ENCODE results near the gene MBNL1.
"Not testable (repeated sequence)": the region's sequence is repeated elsewhere in the genome, so short reads cannot be mapped to it uniquely, and the experiment has no call there.

Gene MBNL1

DNA sequence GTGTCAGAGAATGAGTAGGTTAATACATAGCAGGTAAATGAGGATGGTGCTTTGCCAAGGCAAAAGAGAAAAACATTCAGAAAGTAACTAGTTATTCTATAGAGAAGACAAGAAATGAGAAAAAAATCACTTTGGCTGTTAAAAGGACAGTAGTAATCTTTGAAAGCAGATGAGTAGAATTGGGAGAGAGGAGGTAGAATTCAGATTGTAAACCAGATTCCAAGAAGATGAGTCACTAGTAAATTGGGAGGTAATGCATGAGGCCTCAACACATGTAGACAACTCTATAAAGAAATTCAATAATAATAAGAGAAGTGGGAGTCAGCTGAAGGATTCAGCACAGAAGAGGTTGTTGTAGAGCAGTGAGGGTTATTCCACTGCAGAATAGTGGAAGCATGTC lies 81.4 kb downstream of the MBNL1 start:
- DNase-seq (ENCODE audit: low read depth) = no peak

- no peak for DNase-seq (ENCODE audit: low read depth)
These were observed 82.0 kb downstream of the MBNL1 start for GRCh38 chr3:152350776-152351175.

DNA sequence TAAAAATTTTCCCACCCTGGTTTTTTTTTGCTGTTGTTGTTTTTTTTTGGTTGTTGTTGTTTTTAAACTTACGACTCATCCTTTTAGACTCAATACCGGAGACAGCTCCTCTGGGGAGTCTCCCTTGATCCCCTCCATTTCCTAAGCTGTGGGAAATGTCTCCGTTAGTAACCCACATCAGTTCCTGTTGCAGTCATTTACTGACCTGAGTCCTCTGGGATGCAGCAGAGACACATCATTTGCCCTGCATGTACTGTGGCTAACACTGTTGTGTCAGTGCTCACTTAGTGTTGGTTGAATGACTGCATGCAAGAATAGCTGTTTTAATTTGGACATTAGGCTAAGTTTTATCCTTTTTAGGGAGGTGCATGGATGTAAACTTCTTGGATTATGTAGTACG lies 83.8 kb downstream of the MBNL1 start:
- no peak for DNase-seq (ENCODE audit: low read depth)

DNA sequence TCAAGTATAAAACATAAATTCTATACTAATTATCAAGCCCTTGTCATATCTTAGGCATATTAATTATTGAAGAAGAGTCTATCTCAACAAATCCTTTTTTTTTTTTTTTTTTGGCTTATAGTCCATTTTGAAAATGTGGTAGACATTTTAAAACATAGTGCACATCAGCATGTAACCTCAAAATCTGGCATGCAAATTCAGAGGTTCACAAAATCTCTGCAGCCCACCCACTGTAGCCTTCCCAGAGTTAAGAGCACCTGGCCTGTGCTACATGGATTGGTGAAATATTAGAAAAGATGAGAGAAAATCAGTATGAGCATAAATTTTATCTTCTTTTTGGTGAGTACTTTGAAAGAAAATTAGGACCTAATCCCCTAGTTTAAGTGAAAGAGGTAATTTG lies 84.8 kb downstream of the MBNL1 start:
- no peak for DNase-seq (ENCODE audit: low read depth)

DNA sequence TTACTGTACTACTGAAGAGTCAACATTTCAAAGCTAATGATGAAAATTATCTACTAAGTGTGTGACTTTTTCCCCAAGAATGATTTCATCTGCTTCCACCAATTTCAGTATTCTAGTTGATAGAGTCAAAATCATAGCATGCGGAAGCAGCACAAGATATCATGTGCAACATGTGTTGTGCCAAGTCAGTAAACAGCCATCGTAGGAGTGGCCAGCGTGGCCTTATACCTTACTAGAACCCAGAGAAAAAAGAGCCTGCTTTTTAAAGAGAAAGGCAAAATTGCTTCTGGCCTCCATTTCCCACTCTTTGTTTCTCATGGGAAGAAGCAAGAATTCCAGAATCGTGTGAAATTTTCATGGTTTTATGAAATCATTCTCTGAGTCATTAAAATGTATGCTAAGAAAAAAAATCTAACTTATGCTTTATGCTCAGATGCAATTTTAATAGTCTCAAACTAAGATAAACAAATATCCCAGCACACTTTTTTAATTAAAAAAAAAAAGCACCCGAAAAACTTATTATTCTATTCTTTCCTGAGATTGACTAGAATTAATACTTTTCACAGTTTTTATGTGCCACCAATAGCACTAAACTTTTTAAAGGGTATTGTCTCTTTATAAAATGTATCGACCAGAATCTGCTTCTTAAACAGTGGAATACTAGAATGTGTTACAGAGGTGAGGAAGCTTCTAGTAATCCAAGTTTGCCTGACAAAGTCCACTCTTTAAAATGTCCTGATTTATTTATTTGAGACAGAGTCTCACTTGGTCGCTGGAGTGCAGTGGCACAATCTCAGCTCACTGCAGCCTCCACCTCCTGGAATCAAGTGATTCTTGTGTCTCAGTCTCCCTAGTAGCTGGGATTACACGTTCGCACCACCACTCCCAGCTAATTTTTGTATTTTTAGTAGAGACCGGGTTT lies 87.3 kb downstream of the MBNL1 start:
- DNase-seq (ENCODE audit: low read depth) = no peak

- DNase-seq (ENCODE audit: low read depth) = no peak
These were observed 88.1 kb downstream of the MBNL1 start for GRCh38 chr3:152356870-152357276.

DNA sequence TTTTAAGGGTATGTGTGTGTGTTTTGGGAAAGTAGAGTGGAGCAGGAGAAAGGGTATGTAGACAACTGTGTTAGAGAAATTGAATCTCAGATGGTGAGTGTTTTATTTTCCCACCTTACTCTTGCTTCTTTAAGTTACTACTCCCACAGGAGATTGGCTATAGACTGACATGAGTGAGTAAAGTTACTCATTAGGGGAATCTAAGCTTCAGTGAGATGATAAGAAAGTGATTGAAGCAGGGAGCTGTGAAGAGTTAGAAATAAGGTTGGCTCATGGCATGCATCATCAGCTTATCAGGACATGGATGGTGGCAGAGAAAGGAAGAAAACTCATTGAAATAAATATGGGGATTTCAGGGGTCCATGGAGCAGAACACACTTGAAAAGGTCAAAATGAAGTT lies 88.9 kb downstream of the MBNL1 start:
- no peak for DNase-seq (ENCODE audit: low read depth)

DNA sequence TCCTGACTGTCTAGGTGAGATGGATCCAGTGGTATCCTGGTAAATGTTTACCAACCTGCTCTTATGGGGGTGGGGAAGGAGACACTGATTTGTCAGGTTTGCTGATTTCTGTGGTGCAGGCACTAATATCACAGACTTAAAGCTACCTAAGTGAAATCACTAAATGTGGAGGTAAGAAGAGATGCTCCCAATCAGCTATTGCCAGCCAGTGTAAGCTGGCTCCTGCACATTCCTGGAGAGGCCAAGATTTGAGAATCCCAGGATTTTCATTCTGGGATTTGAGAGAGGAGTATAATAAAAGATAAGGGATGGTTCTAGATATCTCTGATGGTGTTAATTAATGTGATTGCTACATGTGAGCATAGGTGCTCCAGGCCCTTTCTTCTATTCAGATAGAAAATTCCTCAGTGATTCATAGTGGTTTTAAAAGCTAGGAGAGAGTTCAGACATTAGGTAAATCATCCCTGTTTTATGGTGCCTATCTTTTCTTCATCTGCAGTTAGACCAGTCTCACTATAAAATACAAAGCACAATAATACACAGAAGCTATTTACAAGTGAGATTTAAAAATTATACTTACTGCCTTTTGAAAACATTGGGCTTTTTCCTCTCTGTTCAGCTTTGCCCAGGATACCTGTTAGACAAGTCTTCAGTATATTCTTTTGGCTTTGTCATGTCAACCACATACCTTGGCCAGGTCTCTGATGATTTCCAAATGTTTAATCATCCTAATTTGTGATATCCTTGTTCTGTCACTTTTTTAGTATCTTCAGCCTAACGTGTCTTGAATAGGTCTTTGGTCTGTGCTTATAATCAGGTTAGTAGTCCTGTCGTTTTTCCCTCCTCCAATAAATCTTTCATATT lies 90.9 kb downstream of the MBNL1 start:
- no peak for DNase-seq (ENCODE audit: low read depth)

DNA sequence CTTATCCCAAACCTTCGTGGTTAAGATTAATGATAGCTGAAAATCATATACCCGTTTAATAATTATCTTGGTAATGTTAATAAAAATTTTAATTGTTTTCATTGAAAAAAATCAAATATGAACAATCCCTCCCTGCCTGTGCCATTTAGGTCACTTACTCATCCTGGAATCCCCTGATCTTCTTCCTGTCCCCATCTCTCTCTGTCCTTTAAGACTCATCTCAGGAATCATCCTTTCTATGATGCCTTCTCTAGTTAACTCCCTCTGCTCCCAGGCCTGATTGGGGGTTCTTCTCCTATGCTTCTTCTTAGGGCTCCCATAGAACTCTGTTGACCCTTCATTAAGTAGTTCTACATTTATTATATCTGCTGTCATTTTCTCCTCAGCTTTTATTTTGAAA lies 91.6 kb downstream of the MBNL1 start:
- no peak for DNase-seq (ENCODE audit: low read depth)

DNA sequence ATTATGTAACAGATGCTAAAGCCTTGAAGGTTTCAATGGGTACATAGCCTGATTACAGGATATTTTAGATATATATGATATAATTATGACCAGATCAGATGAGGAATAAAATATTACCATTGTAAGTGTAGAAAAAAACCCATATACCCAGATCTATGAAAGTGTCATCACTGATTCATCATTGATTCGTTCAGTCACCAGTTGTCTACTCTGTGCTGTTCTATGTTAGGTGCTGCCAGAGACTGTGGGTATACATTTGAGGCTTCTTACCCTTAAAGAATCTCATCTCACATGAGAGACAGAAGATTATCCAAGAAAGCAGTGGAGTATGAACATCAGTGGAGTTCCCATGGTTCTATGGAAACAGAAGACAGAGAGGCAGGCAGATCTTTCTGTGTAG lies 92.2 kb downstream of the MBNL1 start:
- DNase-seq (ENCODE audit: low read depth) = no peak

- no peak for DNase-seq (ENCODE audit: low read depth)
These were observed 93.4 kb downstream of the MBNL1 start for GRCh38 chr3:152362086-152362485.

DNA sequence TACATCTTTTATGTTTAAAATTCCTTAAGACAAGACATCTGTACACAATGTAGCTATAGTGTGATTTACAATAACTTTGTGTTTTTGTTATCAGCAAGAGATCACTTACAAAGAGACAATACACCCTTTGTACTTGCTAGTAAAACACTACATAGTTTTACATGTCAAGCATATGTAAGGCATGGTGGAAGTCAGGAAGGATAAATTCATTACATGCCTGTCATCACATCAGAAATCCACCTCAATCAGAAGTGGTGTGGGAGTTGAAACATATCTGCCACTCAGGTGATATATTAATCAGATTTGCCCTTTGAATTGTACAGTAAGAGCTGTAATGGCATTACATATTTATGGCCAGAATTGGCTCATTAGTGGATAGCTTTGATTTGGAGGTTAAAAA lies 95.5 kb downstream of the MBNL1 start:
- DNase-seq (ENCODE audit: low read depth) = no peak

DNA sequence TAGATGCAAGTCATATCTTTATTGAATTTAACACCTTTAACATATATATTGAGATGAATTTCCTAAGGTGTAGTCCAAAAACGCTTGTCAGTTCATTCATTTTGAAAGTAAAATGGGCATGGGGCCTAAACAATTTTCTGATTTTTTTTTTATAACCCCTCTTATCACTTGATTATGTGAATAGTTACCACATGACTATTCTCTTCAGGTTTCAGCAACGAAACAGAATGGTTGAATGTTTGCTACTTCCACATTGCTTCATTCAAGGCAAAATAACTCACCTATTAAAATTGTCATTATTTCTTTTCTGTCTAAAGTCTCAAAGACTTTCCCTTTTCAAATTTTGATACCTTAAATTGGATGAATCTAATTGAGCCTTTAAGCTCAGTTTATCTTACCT lies 96.4 kb downstream of the MBNL1 start:
- no peak for DNase-seq (ENCODE audit: low read depth)

DNA sequence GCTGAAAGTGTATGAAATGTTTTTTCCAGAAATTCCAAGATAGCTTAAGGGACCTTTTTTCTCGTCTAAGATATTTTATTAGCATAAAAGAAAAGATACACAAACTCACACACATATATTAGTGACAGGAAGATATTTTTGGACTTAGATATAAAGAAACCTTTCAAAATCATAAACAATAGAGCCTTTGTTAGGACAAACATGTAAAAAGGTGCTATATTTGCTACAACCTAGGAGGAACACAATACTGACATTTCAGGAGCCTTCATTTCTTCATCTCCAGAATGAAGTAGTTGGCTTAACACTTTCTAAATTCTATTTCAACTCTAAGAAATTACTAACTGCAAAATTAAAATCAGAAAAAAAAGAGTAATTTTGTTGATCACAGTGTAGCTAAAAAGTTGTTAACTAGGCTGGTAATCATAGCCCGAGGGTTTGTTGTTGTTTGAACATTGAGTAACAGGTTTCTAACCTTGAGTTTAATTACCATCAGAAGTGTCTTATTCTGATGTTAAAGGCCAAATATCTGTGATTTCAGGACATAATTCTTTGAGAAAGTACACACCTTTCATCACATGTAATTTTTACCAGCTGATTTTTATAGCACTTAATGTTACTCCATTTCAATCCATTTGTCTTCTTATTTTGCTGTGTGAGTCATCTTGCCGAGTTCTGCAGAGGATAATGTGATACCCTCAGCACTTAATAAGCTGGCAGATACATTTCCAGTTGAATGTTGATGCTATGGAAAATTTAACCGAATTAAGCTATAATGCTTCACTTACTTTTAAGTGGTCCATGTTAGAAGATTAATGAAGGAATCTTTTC lies 97.3 kb downstream of the MBNL1 start:
- no peak for DNase-seq (ENCODE audit: low read depth)

GRCh38 chr3:152367192-152367591 lies 98.5 kb downstream of the MBNL1 start:
- DNase-seq (ENCODE audit: low read depth) = not testable (repeated sequence)

DNA sequence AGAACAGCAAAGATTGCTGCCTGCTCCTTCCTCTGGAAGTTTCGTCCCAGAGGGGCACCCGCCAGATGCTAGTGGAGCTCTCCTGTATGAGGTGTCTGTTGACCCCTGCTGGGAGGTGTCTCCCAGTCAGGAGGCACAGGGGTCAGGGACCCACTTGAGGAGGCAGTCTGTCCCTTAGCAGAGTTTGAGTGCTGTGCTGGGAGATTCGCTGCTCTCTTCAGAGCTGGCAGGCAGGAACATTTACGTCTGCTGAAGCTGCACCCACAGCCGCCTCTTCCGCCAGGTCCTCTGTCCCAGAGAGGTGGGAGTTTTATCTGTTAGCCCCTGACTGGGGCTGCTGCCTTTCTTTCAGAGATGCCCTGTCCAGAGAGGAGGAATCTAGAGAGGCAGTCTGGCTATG lies 103.9 kb downstream of the MBNL1 start:
- not testable (repeated sequence) for DNase-seq (ENCODE audit: low read depth)

DNA sequence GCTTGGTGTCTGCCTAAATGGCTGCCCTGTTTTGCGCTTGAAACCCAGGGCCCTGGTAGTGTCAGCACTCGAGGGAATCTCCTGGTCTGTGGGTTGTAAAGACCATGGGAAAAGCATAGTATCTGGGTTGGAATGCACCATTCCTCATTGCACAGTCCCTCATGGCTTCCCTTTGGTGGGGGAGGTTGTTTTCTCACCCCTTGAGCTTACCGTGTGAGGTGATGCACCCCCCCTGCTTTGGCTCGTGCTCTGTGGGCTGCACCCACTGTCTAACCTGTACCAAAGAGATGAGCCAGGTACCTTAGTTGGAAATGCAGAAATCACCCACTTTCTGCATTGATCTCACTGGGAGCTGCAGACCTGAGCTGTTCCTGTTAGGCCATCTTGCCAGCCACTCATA lies 104.7 kb downstream of the MBNL1 start:
- no peak for DNase-seq (ENCODE audit: low read depth)

GRCh38 chr3:152374262-152374990 lies 105.7 kb downstream of the MBNL1 start:
- DNase-seq (ENCODE audit: low read depth) = no peak

GRCh38 chr3:152375546-152375945 lies 106.8 kb downstream of the MBNL1 start:
- no peak for DNase-seq (ENCODE audit: low read depth)

GRCh38 chr3:152376351-152377183 lies 107.8 kb downstream of the MBNL1 start:
- no peak for DNase-seq (ENCODE audit: low read depth)

DNA sequence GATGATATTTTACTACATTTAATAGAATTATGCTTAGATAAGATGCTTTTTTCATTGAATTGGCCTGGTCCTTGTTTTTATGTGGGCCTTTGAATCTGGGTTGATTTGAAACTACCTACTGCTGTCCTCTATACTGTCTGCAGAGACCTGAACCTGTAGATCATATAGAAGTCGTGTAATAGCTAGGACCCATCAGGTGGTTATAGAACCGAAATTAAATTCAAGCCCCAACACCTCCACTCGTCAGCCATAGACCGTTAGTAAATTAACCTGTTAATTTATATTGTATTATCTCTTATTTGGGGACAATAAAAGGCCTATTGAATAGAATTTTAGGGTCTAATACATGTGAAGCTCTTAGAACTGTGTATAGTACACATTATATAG lies 108.4 kb downstream of the MBNL1 start:
- DNase-seq (ENCODE audit: low read depth) = no peak

Measured in activated gamma-delta T cell treated with anti-CD3 and anti-CD28 coated beads, Interleukin-2, amount 50 U/mL, for 16 hours (primary cell).